Measurements from ENCODE around the gene RPUSD1.

DNA sequence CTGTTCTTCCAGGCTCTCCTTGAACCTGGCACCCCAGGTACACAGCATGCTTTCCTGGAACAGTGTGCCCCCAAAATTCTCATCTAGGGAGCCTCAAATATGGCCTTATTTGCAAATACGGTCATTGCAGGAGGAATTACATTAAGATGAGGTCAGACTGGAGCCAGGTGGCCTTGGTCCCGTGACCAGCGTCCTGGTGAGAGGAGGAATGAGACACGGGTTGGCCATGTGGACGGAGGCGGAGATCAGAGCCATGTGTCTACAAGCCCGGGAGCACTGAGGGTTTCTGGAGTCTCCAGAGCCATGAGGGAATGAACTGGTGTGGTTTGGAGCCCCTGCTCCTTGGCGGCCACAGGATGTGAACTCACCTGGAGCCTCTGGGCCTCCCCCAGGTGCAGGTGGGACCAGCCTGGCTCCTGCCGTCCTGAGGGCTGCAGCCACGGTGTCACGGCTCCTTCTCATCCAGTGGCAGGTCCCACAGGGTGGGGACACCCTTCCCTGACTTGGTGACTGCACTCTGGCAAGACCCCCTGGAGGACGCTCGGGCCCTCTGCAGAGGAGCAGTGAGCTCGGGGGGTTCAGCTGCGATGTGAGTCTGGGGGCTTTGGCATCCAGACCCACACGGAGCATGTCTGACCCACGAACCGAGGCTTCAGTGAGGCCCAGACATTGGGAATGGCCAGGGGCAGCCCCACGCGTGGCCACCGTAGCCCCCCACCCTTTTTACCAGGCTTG is 34.2 kb upstream of the RPUSD1 start:
- TF ChIP-seq, protein P1, sequence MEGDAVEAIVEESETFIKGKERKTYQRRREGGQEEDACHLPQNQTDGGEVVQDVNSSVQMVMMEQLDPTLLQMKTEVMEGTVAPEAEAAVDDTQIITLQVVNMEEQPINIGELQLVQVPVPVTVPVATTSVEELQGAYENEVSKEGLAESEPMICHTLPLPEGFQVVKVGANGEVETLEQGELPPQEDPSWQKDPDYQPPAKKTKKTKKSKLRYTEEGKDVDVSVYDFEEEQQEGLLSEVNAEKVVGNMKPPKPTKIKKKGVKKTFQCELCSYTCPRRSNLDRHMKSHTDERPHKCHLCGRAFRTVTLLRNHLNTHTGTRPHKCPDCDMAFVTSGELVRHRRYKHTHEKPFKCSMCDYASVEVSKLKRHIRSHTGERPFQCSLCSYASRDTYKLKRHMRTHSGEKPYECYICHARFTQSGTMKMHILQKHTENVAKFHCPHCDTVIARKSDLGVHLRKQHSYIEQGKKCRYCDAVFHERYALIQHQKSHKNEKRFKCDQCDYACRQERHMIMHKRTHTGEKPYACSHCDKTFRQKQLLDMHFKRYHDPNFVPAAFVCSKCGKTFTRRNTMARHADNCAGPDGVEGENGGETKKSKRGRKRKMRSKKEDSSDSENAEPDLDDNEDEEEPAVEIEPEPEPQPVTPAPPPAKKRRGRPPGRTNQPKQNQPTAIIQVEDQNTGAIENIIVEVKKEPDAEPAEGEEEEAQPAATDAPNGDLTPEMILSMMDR (IDR thresholded peaks at IDR 0.05) = no peak
- no peak for TF ChIP-seq EP300 (IDR thresholded peaks at IDR 0.05)
- TF ChIP-seq POLR2AphosphoS5 (IDR thresholded peaks at IDR 0.05) = no peak

All from stomach (tissue), 4 donors.